ENCODE measurements around the gene RPS6KA2. TPM values are rescaled to one million over a fixed set of nuclear protein-coding genes. Genes with fewer than 3 reads are reported as not detected.

The RPS6KA2 gene
- total RNA-seq, 1 experiment from 2014 or later, result 12.3 TPM

GRCh38 chr6:166369782-166370181, 257.3 kb downstream of the RPS6KA2 start:
- H3K9me3 ChIP-seq (ENCODE audit: control insufficient read depth, low read depth, low read length), result no peaks in the 10 kb centered on the region
- peaks cover 5% of the 10 kb centered on the region for H3K23me2 ChIP-seq (ENCODE audit: insufficient read length, low read depth, low read length, poor library complexity, severe bottlenecking)
- no peak overlapping the region for H3K18ac ChIP-seq (ENCODE audit: insufficient read length, low read depth, low read length)
- no peak overlapping the region for H2AK5ac ChIP-seq (ENCODE audit: insufficient read length, low read length)
- H2BK12ac ChIP-seq (ENCODE audit: insufficient read length, low read depth, low read length), result no peak overlapping the region
- no peak overlapping the region for H4K5ac ChIP-seq (ENCODE audit: insufficient read length, low read depth, low read length)
- no peak overlapping the region for H3K56ac ChIP-seq (ENCODE audit: insufficient read length, low read depth, low read length)
- no peak for DNase-seq
- H4K8ac ChIP-seq (replicated peaks; ENCODE audit: insufficient read length, low read depth, low read length), result no peak overlapping the region
- no CpG with 5 or more reads among the region's 3 CpGs for WGBS (ENCODE audit: extremely low coverage, insufficient read length, low lambda C conversion rate)
- no peak overlapping the region for H3K27ac ChIP-seq (ENCODE audit: insufficient read length, low read depth, low read length)
- H4K20me1 ChIP-seq (ENCODE audit: control insufficient read depth, insufficient read depth, insufficient read length), result no peaks in the 10 kb centered on the region
- no peak overlapping the region for H2BK20ac ChIP-seq (ENCODE audit: low read depth, low read length, poor library complexity, severe bottlenecking)
- no peak overlapping the region for H3K14ac ChIP-seq (ENCODE audit: insufficient read depth, low read length)
- Mint-ChIP-seq H3K36me3 (ENCODE audit: insufficient read depth in 1 of 3, low read depth in 3 of 3) (peaks cover 0 to 3% (median 2%) of the 10 kb centered on the region in 3 experiments; a peak in 1 of 7 replicates), H3K4me1 (peaks cover 30 to 41% of the 10 kb centered on the region in 2 experiments), H3K27ac (peak overlapping the region in 1 of 3 experiments; percentile 94; a peak in 2 of 7 replicates), H3K27me3 (ENCODE audit: low read depth) (no peaks in the 10 kb centered on the region), H3K4me3 (no peak overlapping the region), H3K9me3 (no peaks in the 10 kb centered on the region)
- no peaks in the 10 kb centered on the region; the same call in 1 of the 2 replicates for H3K4me1 ChIP-seq (ENCODE audit: insufficient read depth, low read length)
- H3K79me1 ChIP-seq (ENCODE audit: insufficient read depth, low read depth, low read length, poor library complexity, severe bottlenecking), result no peaks in the 10 kb centered on the region
- no peak overlapping the region for H2BK120ac ChIP-seq (ENCODE audit: low read depth, low read length, poor library complexity, severe bottlenecking)
- no peak overlapping the region for H3K4me2 ChIP-seq (ENCODE audit: insufficient read depth, insufficient read length, low read length)
- H3K9ac ChIP-seq (ENCODE audit: extremely low read depth, insufficient read length, low read length), result no peak overlapping the region
- no peak overlapping the region for H2BK15ac ChIP-seq (ENCODE audit: low read depth, low read length)
- H3K79me2 ChIP-seq (ENCODE audit: insufficient read depth, low read length), result no peaks in the 10 kb centered on the region
- H3K4ac ChIP-seq (ENCODE audit: low read depth, low read length), result no peak overlapping the region
- no peak overlapping the region for H2BK5ac ChIP-seq (ENCODE audit: insufficient read length, low read length)
- H3K27me3 ChIP-seq (ENCODE audit: insufficient read depth, low read length), result no peaks in the 10 kb centered on the region
- H3T11ph ChIP-seq (ENCODE audit: low read length), result no peak overlapping the region
- H4K91ac ChIP-seq (ENCODE audit: insufficient read length, low read depth, low read length), result no peak overlapping the region
- no peak overlapping the region for H3K23ac ChIP-seq (ENCODE audit: insufficient read length, low read depth, low read length)
- TF ChIP-seq CTCF (conservative IDR thresholded peaks at IDR 0.05), result no peak
- no peak overlapping the region for H2AFZ ChIP-seq (ENCODE audit: low read length)
